Mesangial cell (primary cell): ENCODE results near the gene SIN3A. TPM values are rescaled to one million over a fixed set of nuclear protein-coding genes. Genes with fewer than 3 reads are reported as not detected.

Experiments used
- total RNA-seq: library from RNA; depleted of rRNA; stranded (reverse); fragments of >200 nt; gene quantifications from 2 replicates; pipeline ENCODE4 v1.2.3, GENCODE V29; 2015

Gene SIN3A
- 33.0 and 34.9 TPM in 2 replicates for total RNA-seq

GRCh38 chr15:75451674-75452363 is at the start of gene SIN3A:
Gene SIN3A, minus strand, starts transcription at chr15:75451690. Its CDS starts 21,315 bp downstream, at chr15:75430375.

GRCh38 chr15:75367913-75368688 is 83.4 kb downstream of the SIN3A start, which contains the start of gene MAN2C1:
Gene MAN2C1, minus strand, starts transcription at chr15:75368607. Its CDS starts 24 bp downstream, at chr15:75368583.

GRCh38 chr15:75346796-75347221 is 104.7 kb downstream of the SIN3A start, which contains the start of gene NEIL1:
Gene NEIL1, plus strand, starts transcription at chr15:75347039. Its CDS starts 1,867 bp downstream, at chr15:75348906.

GRCh38 chr15:75335705-75336355 is 115.7 kb downstream of the SIN3A start, which contains the start of gene COMMD4:
Gene COMMD4, plus strand, starts transcription at chr15:75336063. Its CDS starts 27 bp downstream, at chr15:75336090.

Other genes starting within 250 kb of the SIN3A start
- gene C15orf39, start 249.8 kb downstream of the SIN3A start, total RNA-seq: 15.3 and 22.6 TPM in 2 replicates
- gene GOLGA6C, start 193.4 kb downstream of the SIN3A start, total RNA-seq: not detected in 2 replicates
- not detected in 2 replicates for gene GOLGA6D, start 168.9 kb downstream of the SIN3A start, total RNA-seq
- 136 and 167 TPM in 2 replicates for gene COMMD4, start 115.6 kb downstream of the SIN3A start, total RNA-seq
- gene NEIL1, start 104.7 kb downstream of the SIN3A start, total RNA-seq: 3.1 and 20.2 TPM in 2 replicates
- 62.9 and 104 TPM in 2 replicates for gene MAN2C1, start 83.1 kb downstream of the SIN3A start, total RNA-seq
- gene PTPN9, start 127.6 kb upstream of the SIN3A start, total RNA-seq: 29.3 and 32.1 TPM in 2 replicates
- 18.8 and 24.3 TPM in 2 replicates for gene SNUPN, start 174.0 kb upstream of the SIN3A start, total RNA-seq
- gene IMP3, start 188.5 kb upstream of the SIN3A start, total RNA-seq: 57.6 and 84.1 TPM in 2 replicates
- gene SNX33, start 196.2 kb upstream of the SIN3A start, total RNA-seq: 13.0 and 28.8 TPM in 2 replicates